H1 (cell line): ENCODE measurements around the gene LTBP3. TPM values are rescaled to one million over a fixed set of nuclear protein-coding genes. Genes with fewer than 3 reads are reported as not detected.

Source experiments
- NRF1 ChIP-seq: IDR thresholded peaks from 2 replicates; pipeline ENCODE4 v1.6.1; 2011; ENCODE audit warnings: mild to moderate bottlenecking, low read depth, low read length, improper control_type of control experiment
- polyA plus RNA-seq, 7 experiments: library from polyadenylated mRNA; depleted of rRNA in 3 of 7; stranded (reverse) in 5 of 7; unstranded in 2 of 7; fragments of >200 nt in 5 of 7; fragments of 200-250 nt in 2 of 7; gene quantifications; 1 replicate in 5 of 7; 2 replicates in 1 of 7; 4 replicates in 1 of 7; pipeline versions ENCODE4 v1.2.1 to v1.2.3, GENCODE V29; 2011 to 2013; ENCODE audit warnings: missing spikeins in 2 of 7, mixed read lengths in 2 of 7
- total RNA-seq: library from RNA; stranded (reverse); fragmentation: NEBNext Ultra II Directional; extraction: Animal tissue kit (Norgen Biotek cat#: 25700); gene quantifications from 2 replicates; pipeline ENCODE4 v1.2.1, GENCODE V29; 2021

Gene LTBP3
- total and polyA plus RNA-seq, 2 of the 8 experiments (the other 6 are each of a cell fraction or from before 2014, with no cell fraction given), result 12.8 to 17.8 TPM

- TF ChIP-seq NRF1, result no peak
- TF ChIP-seq, all 59 proteins: peak for 0
Observed at GRCh38 chr11:65525546-65526480, 32.3 kb downstream of the LTBP3 start (continued).
